Liver (tissue), 3 donors: ENCODE measurements around the gene SH3BP5.

ENCODE experiments used
- GABPA ChIP-seq, 2 donors: IDR thresholded peaks in 1 of 2; conservative IDR thresholded peaks in 1 of 2; 2 replicates each; pipeline ENCODE4 v1.6.1; 2016; ENCODE audit warnings: antibody characterized with exemption in 2 of 2, mild to moderate bottlenecking in 1 of 2, moderate library complexity in 1 of 2
- HNF4A ChIP-seq, 2 donors: conservative IDR thresholded peaks; 2 replicates each; pipeline ENCODE4 v1.6.1; 2016; ENCODE audit warnings: antibody characterized with exemption in 2 of 2, mild to moderate bottlenecking in 2 of 2
- HNF4G ChIP-seq: IDR thresholded peaks from 2 replicates; pipeline ENCODE4 v1.6.1; 2016; ENCODE audit warnings: antibody characterized with exemption
- JUND ChIP-seq, 2 donors: IDR thresholded peaks; 2 replicates each; pipeline ENCODE4 v1.6.1; 2016; ENCODE audit warnings: antibody characterized with exemption in 2 of 2
- RAD21 ChIP-seq, 2 donors: IDR thresholded peaks; 2 replicates each; pipeline ENCODE4 v1.6.1; 2016; ENCODE audit warnings: antibody characterized with exemption in 2 of 2, mild to moderate bottlenecking in 2 of 2
- RXRA ChIP-seq, 2 donors: IDR thresholded peaks; 2 replicates each; pipeline ENCODE4 v1.6.1; 2017 to 2018; ENCODE audit warnings: antibody characterized with exemption in 2 of 2, mild to moderate bottlenecking in 1 of 2
- SP1 ChIP-seq: IDR thresholded peaks from 2 replicates; pipeline ENCODE4 v1.6.1; 2018; ENCODE audit warnings: antibody characterized with exemption, mild to moderate bottlenecking
- TAF1 ChIP-seq: conservative IDR thresholded peaks from 2 replicates; pipeline ENCODE4 v1.6.1; 2016; ENCODE audit warnings: antibody characterized with exemption, mild to moderate bottlenecking
- YY1 ChIP-seq: IDR thresholded peaks from 2 replicates; pipeline ENCODE4 v1.6.1; 2016; ENCODE audit warnings: antibody characterized with exemption, mild to moderate bottlenecking
- TF ChIP-seq, protein P1 (sequence below): fragments of 150-350 bp; IDR thresholded peaks from 2 replicates; pipeline ENCODE4 v1.5.1; 2017; ENCODE audit warnings: improper control_type of control experiment, low read depth, low read length; ENCODE audit not compliant: missing input control
- TF ChIP-seq, protein P2 (sequence below): IDR thresholded peaks from 2 replicates; pipeline ENCODE4 v1.6.1; 2016; ENCODE audit warnings: antibody characterized with exemption
- TF ChIP-seq, protein P3 (sequence below): IDR thresholded peaks from 2 replicates; pipeline ENCODE4 v1.6.1; 2016; ENCODE audit warnings: antibody characterized with exemption, mild to moderate bottlenecking
- donor health status: healthy.
- donor health status: healthy.

DNA sequence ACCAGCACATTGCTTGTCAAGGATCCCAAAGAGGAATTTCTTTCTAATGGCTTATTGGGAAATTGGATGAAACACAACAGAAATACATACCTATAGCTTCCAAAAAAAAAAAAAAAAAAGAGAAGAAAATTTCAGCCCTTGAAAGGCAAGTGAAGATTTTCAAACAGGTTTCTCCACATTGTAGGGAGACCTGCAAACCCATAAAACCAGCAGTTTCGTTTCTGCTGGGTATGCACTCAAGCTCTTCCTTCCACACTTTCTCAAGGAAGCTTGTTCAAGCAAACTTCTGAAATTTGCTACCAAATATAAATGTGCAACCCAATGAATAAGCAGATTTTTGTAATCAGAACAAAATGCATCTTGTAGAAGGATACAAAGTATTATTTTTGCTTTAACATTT, 15.9 kb upstream of the SH3BP5 start:
- TF ChIP-seq, protein P1, sequence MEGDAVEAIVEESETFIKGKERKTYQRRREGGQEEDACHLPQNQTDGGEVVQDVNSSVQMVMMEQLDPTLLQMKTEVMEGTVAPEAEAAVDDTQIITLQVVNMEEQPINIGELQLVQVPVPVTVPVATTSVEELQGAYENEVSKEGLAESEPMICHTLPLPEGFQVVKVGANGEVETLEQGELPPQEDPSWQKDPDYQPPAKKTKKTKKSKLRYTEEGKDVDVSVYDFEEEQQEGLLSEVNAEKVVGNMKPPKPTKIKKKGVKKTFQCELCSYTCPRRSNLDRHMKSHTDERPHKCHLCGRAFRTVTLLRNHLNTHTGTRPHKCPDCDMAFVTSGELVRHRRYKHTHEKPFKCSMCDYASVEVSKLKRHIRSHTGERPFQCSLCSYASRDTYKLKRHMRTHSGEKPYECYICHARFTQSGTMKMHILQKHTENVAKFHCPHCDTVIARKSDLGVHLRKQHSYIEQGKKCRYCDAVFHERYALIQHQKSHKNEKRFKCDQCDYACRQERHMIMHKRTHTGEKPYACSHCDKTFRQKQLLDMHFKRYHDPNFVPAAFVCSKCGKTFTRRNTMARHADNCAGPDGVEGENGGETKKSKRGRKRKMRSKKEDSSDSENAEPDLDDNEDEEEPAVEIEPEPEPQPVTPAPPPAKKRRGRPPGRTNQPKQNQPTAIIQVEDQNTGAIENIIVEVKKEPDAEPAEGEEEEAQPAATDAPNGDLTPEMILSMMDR: no peak
- no peak for TF ChIP-seq TAF1
- TF ChIP-seq SP1: no peak
- TF ChIP-seq, protein P2, sequence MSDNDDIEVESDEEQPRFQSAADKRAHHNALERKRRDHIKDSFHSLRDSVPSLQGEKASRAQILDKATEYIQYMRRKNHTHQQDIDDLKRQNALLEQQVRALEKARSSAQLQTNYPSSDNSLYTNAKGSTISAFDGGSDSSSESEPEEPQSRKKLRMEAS: no peak
- no peak for TF ChIP-seq RAD21 (IDR thresholded peaks at IDR 0.05)
- TF ChIP-seq, protein P3, sequence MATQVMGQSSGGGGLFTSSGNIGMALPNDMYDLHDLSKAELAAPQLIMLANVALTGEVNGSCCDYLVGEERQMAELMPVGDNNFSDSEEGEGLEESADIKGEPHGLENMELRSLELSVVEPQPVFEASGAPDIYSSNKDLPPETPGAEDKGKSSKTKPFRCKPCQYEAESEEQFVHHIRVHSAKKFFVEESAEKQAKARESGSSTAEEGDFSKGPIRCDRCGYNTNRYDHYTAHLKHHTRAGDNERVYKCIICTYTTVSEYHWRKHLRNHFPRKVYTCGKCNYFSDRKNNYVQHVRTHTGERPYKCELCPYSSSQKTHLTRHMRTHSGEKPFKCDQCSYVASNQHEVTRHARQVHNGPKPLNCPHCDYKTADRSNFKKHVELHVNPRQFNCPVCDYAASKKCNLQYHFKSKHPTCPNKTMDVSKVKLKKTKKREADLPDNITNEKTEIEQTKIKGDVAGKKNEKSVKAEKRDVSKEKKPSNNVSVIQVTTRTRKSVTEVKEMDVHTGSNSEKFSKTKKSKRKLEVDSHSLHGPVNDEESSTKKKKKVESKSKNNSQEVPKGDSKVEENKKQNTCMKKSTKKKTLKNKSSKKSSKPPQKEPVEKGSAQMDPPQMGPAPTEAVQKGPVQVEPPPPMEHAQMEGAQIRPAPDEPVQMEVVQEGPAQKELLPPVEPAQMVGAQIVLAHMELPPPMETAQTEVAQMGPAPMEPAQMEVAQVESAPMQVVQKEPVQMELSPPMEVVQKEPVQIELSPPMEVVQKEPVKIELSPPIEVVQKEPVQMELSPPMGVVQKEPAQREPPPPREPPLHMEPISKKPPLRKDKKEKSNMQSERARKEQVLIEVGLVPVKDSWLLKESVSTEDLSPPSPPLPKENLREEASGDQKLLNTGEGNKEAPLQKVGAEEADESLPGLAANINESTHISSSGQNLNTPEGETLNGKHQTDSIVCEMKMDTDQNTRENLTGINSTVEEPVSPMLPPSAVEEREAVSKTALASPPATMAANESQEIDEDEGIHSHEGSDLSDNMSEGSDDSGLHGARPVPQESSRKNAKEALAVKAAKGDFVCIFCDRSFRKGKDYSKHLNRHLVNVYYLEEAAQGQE: no peak
- no peak for TF ChIP-seq HNF4A (conservative IDR thresholded peaks at IDR 0.05)
- no peak for TF ChIP-seq RXRA (IDR thresholded peaks at IDR 0.05)
- no peak for TF ChIP-seq YY1
- TF ChIP-seq JUND (IDR thresholded peaks at IDR 0.05): no peak
- no peak for TF ChIP-seq HNF4G
- TF ChIP-seq GABPA (IDR thresholded peaks at IDR 0.05 in 1 of 2, conservative IDR thresholded peaks at IDR 0.05 in 1 of 2): no peak
